ENCODE data around the gene PCDHGA9.
"Not testable (repeated sequence)": the region's sequence is repeated elsewhere in the genome, so short reads cannot be mapped to it uniquely, and the experiment has no call there.

PCDHGA9 gene

DNA sequence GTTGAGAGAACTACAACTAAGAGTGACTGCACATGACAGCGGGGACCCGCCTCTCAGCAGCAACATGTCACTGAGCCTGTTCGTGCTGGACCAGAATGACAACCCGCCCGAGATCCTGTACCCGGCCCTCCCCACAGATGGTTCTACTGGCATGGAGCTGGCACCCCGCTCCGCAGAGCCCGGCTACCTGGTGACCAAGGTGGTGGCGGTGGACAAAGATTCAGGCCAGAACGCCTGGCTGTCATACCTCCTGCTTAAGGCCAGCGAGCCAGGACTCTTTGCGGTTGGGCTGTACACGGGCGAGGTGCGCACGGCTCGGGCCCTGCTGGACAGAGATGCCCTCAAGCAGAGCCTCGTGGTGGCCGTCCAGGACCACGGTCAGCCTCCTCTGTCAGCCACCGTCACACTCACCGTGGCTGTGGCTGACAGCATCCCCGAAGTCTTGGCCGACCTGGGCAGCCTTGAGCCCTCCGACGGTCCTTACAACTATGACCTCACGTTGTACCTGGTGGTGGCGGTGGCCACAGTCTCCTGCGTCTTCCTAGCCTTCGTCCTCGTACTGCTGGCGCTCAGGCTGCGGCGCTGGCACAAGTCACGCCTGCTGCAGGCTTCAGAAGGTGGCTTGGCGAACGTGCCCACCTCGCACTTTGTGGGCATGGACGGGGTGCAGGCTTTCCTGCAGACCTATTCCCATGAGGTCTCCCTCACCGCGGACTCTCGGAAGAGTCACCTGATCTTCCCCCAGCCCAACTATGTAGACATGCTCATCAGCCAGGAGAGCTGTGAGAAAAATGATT is 17.9 kb upstream of the PCDHGA9 start:
- DNase-seq: no peak

DNA sequence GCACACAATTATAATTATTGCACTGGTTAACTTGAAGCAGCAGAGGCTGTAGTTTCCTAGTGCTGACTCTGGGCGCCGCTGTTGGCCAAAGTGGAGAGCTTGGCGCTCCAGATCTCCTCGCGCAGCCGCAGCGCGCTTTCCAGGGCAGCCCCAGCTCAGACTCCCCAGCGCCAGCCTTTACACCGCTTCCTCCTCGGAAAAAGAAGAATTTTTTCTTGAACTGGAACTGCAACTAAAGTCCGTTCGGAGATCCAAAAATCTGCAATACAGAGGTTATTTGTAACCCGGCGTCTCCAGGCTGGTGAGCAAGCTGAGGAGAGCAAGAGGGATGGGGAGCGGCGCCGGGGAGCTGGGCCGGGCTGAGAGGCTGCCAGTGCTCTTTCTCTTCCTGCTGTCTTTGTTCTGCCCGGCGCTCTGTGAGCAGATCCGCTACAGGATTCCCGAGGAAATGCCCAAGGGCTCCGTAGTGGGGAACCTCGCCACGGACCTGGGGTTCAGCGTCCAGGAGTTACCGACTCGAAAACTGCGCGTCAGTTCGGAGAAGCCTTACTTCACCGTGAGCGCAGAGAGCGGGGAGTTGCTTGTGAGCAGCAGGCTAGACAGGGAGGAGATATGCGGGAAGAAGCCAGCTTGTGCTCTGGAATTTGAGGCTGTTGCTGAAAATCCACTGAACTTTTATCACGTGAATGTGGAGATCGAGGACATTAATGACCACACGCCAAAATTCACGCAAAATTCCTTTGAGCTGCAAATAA is 14.8 kb upstream of the PCDHGA9 start, which contains the start of gene PCDHGB4:
Gene PCDHGB4, plus strand, starts transcription at position 142 of the 755 bp plus-strand sequence. Its CDS starts 187 bp downstream, at position 329.
- not testable (repeated sequence) for DNase-seq

DNA sequence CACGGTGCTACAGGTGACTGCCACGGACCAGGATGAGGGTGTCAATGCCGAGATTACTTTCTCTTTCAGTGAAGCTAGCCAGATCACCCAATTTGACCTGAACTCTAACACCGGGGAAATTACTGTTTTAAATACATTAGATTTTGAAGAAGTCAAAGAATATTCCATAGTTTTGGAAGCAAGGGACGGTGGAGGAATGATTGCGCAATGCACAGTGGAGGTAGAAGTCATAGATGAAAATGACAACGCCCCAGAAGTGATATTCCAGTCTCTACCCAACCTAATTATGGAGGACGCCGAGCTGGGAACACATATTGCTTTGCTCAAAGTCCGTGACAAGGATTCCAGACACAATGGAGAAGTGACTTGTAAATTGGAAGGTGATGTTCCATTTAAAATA is 13.9 kb upstream of the PCDHGA9 start:
- DNase-seq: no peak

DNA sequence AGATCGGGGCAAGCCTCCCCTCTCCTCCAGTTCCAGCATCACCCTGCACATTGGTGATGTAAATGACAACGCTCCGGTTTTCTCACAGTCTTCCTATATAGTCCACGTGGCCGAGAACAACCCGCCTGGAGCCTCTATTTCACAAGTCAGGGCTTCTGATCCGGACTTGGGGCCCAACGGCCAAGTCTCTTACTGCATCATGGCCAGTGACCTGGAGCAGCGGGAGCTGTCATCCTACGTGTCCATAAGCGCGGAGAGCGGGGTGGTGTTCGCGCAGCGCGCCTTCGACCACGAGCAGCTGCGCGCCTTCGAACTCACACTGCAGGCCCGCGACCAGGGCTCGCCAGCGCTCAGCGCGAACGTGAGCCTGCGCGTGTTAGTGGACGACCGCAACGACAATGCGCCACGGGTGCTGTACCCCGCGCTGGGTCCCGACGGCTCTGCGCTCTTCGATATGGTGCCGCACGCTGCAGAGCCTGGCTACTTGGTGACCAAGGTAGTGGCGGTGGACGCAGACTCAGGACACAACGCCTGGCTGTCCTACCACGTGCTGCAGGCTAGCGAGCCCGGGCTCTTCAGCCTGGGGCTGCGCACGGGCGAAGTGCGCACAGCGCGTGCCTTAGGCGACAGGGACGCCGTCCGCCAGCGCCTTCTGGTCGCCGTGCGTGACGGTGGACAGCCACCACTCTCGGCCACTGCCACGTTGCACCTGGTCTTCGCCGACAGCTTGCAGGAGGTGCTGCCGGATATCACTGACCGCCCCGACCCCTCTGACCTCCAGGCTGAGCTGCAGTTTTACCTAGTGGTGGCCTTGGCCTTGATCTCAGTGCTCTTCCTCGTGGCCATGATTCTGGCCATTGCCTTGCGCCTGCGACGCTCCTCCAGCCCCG is 13.2 kb upstream of the PCDHGA9 start:
- no peak for DNase-seq

DNA sequence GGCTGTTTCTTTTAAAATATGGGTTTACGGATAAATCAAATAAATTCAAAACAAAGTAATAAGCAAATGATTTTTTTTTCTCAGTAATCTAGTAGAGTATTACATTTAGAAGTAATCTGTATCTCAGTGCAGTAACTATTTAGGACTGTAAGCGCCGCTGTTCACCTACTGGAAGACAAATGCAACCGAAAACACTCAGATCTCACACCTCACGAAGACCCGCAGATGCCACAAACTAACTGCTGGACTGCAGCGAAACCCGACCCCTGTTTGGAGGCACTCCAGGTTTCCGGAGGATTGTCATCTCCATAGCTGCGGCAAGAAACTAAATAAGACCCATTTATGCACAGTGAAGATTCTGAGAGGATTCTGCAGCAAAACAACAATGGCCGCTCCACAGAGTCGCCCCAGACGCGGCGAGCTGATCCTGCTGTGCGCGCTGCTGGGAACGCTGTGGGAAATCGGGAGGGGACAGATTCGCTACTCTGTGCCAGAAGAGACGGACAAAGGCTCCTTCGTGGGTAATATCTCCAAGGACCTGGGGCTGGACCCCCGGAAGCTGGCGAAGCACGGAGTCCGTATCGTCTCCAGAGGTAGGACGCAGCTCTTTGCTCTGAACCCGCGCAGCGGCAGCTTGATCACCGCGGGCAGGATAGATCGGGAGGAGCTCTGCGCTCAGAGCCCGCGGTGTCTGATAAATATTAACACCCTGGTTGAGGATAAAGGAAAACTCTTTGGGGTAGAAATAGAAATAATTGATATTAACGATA is 10.0 kb upstream of the PCDHGA9 start, which contains the start of gene PCDHGA8:
Gene PCDHGA8, plus strand, starts transcription at position 205 of the 770 bp plus-strand sequence. Its CDS starts 181 bp downstream, at position 386.
- no peak for DNase-seq

DNA sequence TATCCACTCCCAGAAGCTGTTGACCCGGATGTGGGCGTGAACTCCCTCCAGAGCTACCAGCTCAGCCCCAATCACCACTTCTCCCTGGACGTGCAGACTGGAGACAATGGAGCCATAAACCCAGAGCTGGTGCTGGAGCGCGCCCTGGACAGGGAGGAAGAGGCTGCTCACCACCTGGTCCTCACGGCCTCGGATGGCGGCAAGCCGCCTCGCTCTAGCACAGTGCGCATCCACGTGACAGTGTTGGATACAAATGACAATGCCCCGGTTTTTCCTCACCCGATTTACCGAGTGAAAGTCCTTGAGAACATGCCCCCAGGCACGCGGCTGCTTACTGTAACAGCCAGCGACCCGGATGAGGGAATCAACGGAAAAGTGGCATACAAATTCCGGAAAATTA is 9.3 kb upstream of the PCDHGA9 start:
- no peak for DNase-seq

DNA sequence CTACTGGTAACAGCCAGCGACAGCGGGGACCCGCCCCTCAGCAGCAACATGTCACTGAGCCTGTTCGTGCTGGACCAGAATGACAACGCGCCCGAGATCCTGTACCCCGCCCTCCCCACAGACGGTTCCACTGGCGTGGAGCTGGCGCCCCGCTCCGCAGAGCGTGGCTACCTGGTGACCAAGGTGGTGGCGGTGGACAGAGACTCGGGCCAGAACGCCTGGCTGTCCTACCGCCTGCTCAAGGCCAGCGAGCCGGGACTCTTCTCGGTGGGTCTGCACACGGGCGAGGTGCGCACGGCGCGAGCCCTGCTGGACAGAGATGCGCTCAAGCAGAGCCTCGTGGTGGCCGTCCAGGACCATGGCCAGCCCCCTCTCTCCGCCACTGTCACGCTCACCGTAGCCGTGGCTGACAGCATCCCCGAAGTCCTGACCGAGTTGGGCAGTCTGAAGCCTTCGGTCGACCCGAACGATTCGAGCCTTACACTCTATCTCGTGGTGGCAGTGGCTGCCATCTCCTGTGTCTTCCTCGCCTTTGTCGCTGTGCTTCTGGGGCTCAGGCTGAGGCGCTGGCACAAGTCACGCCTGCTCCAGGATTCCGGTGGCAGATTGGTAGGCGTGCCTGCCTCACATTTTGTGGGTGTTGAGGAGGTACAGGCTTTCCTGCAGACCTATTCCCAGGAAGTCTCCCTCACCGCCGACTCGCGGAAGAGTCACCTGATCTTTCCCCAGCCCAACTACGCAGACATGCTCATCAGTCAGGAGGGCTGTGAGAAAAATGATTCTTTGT is 8.0 kb upstream of the PCDHGA9 start:
- not testable (repeated sequence) for DNase-seq

DNA sequence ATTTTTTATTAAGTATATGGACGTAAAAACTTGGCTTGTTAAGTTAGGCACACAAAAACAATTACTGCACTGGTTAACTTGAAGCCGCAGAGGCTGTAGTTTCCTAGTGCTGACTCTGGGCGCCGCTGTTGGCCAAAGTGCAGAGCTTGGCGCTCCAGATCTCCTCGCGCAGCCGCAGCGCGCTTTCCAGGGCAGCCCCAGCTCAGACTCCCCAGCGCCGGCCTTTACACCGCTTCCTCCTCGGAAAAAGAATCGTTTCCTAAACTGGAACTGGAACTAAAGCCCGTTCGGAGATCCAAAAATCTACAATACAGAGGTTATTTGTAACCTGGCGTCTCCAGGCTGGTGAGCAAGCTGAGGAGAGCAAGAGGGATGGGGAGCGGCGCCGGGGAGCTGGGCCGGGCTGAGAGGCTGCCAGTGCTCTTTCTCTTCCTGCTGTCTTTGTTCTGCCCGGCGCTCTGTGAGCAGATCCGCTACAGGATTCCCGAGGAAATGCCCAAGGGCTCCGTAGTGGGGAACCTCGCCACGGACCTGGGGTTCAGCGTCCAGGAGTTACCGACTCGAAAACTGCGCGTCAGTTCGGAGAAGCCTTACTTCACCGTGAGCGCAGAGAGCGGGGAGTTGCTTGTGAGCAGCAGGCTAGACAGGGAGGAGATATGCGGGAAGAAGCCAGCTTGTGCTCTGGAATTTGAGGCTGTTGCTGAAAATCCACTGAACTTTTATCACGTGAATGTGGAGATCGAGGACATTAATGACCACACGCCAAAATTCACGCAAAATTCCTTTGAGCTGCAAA is 4.6 kb upstream of the PCDHGA9 start, which contains the start of gene PCDHGB5:
Gene PCDHGB5, plus strand, starts transcription at position 192 of the 796 bp plus-strand sequence. Its CDS starts 181 bp downstream, at position 373.
- DNase-seq: peak; percentile 6

DNA sequence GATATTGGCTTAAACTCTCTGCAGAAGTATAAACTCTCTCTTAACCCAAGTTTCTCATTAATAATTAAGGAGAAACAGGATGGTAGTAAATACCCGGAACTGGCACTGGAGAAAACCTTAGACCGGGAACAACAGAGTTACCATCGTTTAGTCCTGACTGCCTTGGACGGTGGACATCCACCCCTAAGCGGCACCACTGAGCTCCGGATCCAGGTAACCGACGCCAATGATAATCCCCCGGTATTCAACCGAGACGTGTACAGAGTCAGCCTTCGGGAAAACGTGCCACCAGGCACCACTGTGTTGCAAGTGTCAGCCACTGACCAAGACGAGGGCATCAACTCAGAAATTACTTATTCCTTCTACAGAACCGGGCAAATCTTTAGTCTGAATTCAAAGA is 4.0 kb upstream of the PCDHGA9 start:
- no peak for DNase-seq

DNA sequence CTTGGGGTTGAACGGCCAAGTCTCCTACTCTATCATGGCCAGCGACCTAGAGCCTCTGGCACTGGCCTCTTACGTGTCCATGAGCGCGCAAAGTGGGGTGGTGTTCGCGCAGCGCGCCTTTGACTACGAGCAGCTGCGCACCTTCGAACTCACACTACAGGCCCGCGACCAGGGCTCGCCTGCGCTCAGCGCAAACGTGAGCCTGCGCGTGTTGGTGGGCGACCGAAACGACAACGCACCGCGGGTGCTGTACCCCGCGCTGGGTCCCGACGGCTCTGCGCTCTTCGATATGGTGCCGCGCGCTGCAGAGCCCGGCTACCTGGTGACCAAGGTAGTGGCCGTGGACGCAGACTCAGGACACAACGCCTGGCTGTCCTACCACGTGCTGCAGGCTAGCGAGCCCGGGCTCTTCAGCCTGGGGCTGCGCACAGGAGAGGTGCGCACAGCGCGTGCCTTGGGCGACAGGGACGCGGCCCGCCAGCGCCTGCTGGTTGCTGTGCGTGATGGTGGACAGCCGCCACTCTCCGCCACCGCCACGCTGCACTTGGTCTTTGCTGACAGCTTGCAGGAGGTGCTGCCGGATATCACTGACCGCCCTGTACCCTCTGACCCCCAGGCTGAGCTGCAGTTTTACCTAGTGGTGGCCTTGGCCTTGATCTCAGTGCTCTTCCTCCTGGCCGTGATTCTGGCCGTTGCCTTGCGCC is 2.9 kb upstream of the PCDHGA9 start:
- DNase-seq: no peak

DNA sequence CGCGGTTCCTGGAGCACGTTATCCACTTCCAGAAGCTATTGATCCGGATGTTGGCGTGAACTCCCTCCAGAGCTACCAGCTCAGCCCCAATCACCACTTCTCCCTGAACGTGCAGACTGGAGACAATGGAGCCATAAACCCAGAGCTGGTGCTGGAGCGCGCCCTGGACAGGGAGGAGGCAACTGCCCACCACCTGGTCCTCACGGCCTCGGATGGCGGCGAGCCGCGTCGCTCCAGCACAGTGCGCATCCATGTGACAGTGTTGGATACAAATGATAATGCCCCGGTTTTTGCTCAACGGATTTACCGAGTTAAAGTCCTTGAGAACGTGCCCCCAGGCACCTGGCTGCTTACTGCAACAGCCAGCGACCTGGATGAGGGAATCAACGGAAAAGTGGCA is 809 bp downstream of the PCDHGA9 start:
- DNase-seq: no peak

DNA sequence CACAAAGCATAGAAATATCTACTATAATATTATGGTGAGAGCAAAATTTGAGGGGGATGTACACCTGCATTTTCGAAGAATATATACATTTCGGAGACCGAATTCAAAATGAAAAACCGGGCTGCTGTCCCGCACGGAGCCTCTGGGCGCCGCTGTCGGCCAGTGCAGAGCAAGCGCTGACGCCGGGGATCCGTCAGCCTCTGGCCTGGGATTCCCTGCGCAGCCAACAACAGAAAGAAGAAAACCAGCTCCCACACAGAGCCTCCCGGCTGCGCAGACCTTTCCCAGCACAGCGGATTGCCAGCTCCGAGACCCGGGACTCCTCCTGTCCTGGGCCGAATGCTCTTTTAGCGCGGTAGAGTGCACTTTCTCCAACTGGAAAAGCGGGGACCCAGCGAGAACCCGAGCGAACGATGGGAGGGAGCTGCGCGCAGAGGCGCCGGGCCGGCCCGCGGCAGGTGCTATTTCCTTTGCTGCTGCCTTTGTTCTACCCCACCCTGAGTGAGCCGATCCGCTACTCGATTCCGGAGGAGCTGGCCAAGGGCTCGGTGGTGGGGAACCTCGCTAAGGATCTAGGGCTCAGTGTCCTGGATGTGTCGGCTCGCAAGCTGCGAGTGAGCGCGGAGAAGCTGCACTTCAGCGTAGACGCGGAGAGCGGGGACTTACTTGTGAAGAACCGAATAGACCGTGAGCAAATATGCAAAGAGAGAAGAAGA is 5.4 kb downstream of the PCDHGA9 start, which contains the start of gene PCDHGB6:
Gene PCDHGB6, plus strand, starts transcription at position 232 of the 716 bp plus-strand sequence. Its CDS starts 182 bp downstream, at position 414.
- DNase-seq: peak; percentile 8

DNA sequence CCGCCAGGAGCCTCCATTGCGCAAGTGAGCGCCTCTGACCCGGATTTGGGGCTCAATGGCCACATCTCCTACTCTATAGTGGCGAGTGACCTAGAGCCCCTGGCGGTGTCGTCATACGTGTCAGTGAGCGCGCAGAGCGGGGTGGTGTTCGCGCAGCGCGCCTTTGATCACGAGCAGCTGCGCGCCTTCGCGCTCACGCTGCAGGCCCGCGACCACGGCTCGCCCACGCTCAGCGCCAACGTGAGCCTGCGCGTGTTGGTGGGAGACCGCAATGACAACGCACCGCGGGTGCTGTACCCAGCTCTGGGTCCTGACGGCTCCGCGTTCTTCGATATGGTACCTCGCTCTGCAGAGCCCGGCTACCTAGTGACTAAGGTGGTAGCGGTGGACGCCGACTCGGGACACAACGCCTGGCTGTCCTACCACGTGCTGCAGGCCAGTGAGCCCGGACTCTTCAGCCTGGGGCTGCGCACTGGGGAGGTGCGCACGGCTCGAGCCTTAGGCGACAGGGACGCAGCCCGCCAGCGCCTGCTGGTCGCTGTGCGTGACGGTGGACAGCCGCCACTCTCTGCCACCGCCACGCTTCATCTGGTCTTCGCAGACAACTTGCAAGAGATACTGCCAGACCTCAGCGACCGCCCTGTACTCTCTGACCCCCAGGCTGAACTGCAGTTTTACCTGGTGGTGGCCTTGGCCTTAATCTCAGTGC is 7.2 kb downstream of the PCDHGA9 start:
- DNase-seq: no peak

DNA sequence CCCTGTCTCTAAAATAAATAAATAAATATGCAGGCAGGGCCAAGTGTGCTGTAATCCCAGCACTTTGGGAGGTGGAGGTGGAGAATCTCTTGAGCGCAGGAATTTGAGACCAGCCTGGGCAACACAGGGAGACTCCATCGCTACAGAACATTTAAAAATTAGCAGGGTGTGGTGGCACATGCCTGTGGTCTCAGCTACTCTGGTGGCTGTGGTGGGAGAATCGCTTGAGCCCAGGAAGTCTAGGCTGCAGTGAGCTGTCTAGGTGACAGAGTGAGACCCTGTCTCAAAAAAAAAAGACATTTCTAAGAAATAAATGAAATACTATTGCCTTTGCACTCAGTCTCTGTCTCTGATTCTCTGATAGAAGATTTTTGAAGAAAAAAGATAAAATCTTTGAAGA is 9.0 kb downstream of the PCDHGA9 start:
- DNase-seq: no peak

DNA sequence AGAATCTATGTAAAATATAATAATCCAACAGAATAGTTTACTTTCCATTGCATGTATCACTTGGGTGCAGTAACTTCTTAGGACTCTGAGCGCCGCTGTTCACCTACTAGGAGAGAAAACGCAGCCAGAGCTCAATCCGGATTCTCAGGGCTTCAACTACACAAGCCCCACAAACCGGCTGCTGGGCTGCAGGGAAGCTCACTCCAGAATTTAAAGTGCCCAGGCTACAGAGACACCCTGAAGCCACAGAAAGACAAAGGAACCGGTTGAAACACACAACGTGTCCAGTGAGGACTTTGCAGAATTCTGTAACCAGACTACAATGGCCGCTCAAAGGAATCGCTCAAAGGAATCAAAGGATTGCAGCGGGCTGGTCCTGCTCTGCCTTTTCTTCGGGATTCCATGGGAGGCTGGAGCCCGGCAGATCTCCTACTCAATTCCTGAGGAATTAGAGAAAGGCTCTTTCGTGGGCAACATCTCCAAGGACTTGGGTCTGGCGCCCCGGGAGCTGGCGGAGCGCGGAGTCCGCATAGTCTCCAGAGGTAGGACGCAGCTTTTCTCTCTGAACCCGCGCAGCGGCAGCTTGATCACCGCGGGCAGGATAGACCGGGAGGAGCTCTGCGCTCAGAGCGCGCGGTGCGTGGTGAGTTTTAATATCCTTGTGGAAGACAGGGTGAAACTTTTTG is 10.4 kb downstream of the PCDHGA9 start, which contains the start of gene PCDHGA10:
Gene PCDHGA10, plus strand, starts transcription at position 134 of the 686 bp plus-strand sequence. Its CDS starts 189 bp downstream, at position 323.
- peak; percentile 52 for DNase-seq

DNA sequence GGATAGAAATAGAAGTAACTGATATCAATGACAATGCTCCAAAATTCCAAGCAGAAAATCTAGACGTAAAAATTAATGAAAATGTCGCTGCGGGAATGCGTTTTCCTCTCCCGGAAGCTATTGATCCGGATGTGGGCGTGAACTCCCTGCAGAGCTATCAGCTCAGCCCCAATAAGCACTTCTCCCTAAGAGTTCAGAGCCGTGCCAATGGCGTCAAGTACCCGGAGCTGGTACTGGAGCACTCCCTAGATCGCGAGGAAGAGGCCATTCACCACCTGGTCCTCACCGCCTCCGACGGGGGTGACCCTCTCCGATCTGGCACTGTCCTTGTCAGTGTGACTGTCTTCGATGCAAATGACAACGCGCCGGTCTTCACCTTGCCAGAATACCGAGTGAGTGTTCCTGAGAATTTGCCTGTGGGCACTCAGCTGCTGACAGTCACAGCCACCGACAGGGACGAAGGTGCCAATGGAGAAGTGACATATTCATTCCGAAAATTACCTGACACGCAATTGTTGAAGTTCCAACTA is 11.0 kb downstream of the PCDHGA9 start:
- DNase-seq: no peak

Measured in stimulated activated naive CD4-positive, alpha-beta T cell treated with Interleukin-2 at 50 U/mL for 16 hours (primary cell).